Daoy (cell line): ENCODE measurements around the gene NOTO. TPM values are rescaled to one million over a fixed set of nuclear protein-coding genes. Genes with fewer than 3 reads are reported as not detected.
A peak's percentile ranks its signal among the peaks of the same experiment; 100 is the strongest.

Experiments used
- DNase-seq: peaks from one replicate; pipeline ENCODE4 v3.0.0-alpha.2; 2015; ENCODE audit warnings: low read depth
- total RNA-seq: library from RNA; depleted of rRNA; stranded (reverse); fragments of >200 nt; shearing (Covaris generic); gene quantifications from 2 replicates; pipeline ENCODE4 v1.2.3, GENCODE V29; 2014

The NOTO gene
- total RNA-seq, 1 experiment from 2014 or later, result not detected

DNA sequence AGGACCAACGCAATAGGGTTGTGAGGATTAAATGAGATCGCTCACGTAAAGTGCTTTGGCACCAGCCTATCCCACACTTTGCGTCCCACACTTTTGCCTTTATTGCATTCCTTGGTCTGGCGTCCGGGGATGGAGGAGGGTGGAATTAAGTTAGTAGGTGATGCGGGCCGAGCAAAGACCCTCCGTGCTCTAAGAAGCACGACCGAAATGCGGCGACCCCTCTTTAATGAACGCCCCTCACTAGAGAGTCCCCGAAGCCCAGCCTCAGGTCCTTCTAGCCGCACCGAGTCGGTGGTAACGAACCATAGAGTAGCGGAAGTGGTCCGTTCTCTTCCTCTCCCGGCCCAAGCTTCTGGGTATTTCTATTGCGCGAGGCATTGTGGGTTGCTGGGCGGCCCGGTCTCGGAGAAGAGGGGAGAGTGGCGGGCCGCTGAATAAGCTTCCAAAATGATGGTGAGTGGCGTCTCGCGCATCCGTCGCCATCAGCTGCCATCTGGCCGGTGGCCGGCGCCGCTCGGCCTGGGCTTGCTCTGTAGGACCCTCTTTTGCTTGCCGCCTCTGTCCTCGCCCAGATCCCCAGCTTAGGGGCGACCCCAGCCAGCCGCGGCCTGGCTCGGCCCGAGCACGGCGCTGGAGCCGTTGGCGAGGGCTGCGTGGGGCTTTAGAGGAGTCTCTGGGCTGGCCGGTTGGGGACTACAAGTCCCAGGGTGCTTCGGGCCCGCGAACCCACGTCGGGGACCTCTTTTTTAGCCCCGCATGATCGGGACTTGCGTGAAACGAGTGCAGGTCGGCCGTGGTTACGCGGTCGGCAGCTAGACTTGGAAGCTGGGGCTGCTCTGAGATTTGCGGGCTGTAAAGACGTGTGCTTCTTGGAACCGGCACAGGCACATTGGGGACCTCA, 31.8 kb downstream of the NOTO start, which contains the start of gene CCT7:
TSS of gene CCT7 (plus strand) at position 377 of the 901 bp plus-strand sequence. CDS start at position 448, 71 bp downstream.
- DNase-seq, result peak; percentile 91

DNA sequence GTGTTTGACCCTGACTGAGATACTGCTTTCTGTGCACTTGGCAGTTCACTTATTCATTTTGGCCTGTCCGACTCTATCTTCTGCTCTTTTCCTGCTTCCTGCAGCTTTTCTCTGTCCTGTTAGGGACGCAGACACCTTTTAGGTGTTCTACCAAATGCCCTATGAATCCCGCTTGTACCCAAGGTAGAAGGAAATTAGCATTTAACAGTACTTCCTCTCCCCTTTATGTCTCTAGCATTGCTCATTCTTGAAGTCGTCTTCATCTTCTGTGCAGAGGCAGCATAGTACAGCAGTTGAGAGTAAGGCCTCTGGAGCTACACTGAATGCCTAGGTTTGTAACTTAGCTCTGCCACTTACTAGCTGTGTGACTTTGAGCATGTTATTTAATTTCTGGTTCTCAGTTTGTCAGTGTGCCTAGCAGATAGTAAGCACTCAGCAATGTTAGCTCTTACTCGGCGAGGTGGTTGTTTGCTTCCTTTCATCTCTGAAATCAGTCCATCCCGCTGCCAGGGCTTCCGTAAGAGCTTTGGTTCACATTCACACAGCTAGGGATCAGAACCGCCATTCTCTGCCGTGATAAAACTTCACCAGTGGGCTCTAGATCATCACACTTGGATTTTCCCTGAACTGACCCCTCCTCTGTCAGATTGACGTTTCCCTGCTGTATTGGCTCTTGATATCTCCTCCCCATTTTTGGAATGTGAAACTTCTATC, 33.1 kb downstream of the NOTO start:
- DNase-seq, result no peak

DNA sequence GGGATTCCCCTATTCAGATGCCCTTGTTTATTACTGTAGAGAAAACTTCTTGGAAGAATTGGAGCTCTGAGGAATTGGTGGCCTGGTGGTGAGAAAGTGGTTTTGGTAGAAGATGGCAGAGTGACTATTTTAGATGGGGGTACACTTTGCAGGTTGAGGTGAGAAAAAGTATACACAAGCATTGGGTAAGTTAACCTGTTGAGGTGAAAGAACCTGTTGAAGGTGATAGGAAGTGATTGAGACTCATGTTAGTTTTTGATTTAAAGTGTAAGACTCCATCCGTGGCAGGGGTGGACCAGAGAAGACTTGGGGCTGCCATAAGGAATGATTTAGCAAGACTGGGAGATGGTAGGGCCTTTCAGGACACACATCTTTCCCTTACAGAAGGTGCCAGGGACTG, 34.8 kb downstream of the NOTO start:
- DNase-seq, result no peak

DNA sequence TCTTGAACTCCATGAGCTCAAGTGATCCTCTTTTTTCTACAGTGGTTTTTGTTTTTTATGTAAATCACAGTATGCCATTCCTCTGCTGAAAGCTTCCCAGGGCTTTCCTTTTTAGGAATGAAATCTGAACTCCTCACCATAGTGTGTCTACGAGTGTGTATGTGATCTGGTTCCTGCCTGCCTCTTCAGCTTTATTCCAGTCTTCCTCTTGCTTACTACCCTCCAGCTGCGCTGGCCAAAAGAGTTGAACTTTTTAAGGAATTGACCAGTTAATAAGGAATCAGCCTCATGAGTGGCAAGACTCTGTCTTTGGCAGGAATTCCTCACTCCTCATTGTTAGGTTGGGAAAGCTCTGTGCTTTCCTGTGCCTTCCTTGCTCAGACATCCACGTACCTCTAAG, 35.8 kb downstream of the NOTO start:
- DNase-seq, result no peak

DNA sequence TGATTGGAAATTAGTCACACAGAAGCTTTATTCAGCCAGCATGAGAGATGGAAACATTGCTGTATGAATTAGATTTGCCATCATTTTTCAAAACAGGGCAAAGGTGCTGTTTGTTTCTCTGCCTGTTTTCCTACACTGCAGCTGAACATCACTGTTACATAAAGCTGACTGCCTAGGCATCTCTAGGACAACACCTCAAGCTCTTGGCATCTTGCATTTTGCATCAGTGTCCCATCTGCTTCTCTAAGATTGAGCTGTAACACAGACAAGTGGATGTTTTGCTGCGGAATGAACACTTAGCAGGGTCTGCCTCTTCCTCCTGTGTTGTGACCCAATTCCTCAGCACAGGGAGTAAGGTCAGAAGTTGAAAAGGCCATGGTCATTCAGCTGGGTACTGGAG, 36.6 kb downstream of the NOTO start:
- DNase-seq, result no peak

DNA sequence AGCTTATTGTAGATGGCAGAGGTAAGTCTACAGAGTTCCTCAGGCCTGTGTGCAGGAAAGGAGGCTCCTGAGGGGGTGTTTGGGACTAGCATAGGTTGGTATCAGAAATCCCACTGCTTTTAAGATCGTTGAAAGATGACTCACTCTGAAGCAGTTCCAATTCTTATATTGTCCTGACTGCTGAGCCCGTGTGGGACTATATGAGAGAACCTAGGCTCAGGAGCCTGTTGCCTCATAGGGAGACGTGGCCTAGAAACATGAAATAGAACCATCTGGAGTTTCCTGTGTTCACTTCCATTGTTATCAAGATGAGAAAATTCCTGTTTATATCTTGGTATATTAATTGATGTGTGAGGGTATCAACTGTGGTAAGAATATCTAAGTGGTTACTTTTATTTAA, 37.4 kb downstream of the NOTO start:
- no peak for DNase-seq

DNA sequence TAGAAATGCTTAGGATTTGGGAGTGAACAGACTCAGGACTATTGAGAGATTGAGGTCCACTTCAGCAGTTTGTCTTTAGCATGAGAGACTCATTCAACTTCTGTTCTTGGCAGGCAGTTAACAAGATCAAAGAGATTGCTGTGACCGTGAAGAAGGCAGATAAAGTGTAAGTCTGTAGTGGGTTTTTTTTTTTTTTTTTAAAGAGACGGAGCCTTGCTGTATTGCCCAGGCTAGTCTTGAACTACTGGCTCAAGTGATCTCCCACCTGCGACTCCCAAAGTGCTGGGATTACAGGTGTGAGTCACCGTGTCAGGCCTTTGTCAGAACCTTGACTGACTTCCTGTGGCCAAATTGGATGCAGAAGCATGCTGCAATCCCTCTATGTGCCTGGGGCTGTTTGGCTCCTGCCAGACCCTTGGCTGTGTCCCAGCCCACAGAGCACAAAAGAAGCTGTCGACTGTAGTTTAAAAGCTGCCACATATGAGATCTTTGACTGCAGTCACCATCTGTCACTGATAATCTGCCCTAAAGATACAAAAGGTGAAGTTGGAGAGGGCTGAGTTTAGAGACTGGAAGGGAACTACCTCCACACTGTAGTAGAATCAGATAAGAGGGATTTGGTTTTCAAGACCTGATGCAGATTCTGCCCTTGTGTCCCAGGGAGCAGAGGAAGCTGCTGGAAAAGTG, 41.7 kb downstream of the NOTO start:
- DNase-seq, result peak; percentile 75

DNA sequence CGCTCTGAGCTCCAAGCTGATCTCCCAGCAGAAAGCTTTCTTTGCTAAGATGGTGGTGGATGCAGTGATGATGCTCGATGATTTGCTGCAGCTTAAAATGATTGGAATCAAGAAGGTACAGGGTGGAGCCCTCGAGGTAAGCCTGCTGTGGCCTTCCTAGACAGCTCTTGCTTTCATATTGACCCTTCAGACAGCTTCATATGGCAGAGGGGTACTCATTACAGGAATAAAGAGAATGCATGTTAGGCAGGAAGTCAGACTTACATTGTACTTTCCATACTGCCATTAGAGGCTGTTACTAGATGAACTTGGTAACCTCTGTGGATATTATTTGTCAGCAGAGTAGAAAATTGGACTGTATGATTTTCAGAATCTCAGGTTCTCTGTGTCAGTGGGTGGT, 42.2 kb downstream of the NOTO start:
- DNase-seq, result no peak

DNA sequence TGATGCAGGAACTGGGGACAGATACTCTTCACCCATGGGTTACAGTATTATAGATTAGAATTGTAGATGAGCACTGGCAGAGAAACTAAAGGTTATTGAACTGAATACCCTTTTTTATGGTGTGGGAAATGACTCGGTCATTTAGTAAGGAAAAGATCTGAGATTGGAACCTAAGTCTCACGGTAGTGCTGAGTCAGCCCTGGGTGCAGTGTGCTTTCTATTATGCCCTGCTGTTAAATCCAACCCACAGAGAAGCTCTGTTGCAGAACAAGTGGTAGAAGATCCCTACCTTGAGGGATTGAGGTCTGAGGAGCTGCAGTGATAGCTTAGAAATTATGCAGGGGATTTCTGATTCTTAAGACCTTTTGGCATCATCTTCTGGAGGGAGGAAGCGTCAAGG, 44.5 kb downstream of the NOTO start:
- no peak for DNase-seq

DNA sequence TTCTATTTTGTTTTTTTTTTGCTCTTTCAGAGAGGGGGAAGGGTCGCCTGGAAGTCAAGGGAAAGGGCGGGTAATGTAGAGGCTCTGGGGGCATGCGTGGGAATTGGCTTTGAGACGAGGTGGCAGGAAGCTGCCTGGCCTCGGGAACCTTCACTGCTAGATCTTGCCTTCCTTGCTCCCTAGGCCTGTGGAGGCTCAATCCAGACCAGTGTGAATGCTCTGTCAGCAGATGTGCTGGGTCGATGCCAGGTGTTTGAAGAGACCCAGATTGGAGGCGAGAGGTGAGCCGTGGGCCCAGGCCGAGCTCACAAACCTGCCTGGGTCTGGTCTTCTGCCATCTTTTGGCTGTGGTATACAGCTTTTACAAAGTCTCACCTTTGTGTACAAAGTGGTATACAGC, 47.3 kb downstream of the NOTO start:
- no peak for DNase-seq

DNA sequence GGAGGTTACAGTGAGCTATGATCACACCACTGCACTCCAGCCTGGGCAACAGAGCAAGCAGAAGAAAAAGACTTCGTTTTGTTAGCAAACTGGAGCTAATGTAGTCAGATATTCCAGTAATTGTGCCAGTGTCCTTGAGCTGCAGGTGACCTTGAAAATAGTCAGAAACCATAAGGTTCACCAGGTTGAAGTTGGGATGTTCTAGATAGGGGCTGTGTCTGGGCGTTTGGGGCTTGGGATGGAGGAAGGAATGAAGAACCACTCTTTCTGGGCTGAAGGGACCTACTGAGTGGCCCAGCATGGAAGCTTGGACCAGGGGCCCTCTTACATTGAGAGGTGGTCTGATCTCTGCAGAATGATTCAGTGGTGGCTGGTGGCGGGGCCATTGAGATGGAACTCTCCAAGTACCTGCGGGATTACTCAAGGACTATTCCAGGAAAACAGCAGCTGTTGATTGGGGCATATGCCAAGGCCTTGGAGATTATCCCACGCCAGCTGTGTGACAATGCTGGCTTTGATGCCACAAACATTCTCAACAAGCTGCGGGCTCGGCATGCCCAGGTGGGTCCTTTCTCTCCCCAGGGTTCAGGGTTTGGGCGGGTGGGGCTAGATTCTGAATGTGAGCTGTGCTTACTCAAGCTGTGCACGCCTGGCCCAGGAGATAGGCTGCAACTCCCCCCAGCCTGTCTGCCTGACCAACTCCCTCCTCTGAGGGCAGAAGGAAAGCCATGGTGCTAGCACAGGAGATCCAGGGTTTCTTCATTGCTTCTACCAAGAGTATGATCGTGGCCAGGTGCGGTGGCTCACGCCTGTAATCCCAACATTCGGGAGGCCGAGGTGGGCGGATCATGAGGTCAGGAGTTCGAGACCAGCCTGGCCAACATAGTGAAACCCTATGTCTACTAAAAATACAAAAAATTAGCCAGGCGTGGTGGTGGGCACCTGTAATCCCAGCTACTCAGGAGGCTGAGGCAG, 48.8 kb downstream of the NOTO start:
- DNase-seq, result no peak

DNA sequence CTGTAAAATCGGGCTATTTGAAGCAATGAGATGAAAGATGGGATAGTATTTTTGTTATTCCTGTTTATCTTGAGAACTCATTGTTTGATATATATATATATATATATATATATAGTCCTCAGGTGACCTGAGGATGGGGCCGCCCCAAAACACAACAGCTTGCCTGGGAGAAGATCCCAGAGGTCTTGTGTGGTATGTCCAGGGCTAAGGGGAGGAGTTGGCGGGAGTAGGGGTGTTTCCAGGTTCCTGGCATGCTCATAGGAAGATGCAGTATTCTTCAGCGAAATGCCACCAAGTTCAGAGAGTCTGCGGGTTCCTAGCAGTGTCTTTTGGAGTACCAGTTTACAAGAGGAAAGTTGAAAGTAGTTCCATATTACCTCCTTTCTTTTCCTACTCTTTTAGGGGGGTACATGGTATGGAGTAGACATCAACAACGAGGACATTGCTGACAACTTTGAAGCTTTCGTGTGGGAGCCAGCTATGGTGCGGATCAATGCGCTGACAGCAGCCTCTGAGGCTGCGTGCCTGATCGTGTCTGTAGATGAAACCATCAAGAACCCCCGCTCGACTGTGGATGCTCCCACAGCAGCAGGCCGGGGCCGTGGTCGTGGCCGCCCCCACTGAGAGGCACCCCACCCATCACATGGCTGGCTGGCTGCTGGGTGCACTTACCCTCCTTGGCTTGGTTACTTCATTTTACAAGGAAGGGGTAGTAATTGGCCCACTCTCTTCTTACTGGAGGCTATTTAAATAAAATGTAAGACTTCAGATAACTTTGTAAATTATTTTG, 50.1 kb downstream of the NOTO start:
- no peak for DNase-seq

DNA sequence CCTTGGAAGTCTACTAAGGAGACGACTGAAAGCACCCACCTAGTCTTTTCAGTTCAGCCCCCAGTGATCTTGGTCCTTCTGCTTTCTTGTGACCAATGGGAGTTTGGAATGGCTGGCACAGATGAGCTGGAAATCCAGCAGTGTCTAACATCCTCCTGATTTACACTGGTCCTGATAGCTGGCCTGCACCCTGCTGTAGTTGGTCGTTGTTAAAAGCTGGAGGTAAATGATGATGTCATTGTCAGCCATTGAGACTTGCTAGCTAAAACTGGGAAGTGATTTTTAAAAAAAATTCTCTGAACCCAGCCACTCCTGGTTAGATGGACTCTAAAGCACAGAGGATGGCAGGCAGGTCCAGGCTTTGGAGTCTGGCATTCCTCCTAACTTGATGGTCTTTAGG, 51.0 kb downstream of the NOTO start:
- DNase-seq, result no peak

DNA sequence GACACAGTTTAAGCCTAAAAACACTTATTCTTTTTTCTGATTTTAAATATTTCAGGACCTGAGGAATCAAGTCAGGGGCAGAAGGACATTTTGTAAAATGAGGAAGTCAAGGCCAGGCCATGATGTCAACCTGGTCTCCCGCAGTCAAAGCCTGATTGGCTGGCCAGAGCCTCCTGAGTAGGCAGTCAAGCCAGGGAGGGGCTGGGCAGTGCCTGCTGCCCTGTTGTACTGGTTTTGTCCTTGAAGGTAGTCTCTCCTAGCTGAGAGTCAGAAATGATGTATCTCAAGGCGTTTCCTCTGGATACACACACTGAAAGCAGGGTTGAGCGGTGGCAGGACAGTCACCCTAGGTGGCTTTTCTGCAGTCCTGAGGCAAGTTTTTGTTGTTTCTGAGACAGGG, 51.5 kb downstream of the NOTO start:
- no peak for DNase-seq

DNA sequence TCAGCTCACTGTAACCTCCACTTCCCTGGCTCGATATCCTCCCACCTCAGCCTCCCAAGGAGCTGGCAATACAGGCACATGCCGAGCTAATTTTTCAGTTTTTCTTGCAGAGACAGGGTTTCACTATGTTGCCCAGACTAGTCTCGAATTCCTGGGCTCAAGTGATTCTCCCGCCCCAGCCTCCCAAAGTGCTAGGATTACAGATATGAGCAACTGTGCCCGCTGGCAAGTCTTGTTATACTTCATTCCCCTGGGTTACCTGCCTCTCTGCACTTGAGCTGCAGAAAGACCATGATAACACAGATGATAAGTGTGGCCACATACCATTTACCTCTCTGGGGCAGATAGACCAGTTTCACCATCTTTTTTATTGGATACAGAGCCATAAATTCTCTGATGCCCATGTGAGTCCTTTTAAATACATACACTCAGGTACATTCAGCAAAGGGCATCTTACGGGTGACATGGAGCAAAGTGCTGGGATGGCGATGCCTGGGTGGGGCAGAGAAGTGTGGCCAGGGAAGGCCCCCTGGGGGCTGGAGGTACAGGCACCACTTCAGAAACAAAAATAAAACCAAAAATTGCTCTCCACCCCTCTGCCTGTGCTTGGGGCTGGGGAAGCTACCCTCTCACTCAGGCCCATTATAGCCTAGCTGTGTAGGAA, 52.1 kb downstream of the NOTO start:
- no peak for DNase-seq

DNA sequence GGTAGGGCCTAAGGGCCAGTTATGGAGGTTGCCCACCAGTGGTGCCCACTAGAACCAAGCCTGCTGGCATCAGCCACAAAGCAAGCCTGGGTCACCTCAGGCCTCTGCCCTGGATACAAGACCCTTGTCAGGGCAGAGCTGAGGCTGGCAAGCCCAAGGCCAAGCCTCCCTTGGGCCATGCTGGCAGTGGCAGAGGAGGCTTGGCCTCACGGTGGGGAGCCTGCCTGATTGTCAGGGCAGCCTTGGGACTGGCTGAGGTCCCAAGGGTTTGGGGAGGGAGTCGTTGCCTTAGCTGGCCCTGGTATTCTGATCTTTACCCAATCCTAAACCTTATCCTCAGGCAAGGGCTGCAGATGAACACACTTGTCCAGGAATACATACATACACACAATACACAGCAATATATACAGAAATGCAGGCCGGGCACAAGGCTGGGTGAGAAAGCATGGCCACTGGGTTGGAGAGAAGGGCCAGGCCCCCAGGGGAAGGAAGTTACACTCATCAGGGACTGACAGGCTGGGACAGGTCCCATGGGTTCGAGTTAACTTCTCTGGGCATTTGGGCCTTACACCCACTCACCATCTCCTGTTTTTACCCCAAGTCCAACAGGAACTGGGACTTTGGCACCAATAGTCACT, 52.8 kb downstream of the NOTO start:
- DNase-seq, result no peak

DNA sequence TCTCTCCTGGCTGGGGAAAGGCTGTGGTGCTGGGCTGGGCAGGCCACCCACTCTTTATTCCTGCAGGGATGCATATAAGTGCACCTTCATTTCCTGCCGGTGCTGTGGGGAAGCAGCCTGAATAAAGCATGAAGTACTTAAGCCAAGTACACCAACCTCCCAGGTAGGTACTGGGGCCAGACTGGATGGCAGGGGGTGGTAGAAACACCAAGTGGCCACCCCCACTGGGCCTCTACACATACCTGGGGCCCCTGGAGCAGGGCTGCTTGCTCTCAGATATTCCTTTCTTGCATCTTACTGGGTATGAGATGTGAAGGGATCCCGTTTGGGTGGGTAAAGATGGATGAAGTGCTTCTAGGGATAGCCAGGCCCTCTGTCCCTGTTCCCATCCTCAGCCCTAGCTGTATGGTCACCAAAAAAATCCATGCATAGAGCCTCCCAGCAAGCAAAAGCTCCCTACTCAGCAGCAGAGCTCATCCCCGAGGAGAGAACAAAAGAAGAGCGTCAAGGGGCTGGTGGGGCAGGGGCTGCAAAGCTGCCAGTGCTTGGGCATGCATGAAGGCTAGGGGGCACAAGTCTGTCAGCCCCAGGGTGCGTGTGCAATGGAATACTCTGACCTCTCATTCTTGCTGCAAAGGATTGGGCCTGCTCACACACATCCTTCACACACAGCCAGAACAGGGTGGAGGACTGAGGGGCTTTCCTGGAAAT, 53.7 kb downstream of the NOTO start:
- DNase-seq, result no peak

DNA sequence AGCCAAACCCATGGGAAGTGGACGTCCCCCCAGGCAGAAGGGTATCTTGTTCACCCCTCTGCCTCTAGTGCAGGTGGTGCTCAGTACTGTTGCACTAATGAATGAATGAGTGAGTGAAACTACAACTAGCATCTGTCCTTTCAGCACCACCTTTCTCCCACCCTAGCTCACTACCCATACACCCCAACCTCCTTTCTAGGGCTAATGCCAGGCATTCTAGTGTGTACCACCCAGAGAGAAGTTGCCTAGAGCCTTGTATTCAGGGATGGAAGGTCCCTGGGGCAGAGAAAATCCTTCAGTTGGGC, 54.2 kb downstream of the NOTO start:
- no peak for DNase-seq

DNA sequence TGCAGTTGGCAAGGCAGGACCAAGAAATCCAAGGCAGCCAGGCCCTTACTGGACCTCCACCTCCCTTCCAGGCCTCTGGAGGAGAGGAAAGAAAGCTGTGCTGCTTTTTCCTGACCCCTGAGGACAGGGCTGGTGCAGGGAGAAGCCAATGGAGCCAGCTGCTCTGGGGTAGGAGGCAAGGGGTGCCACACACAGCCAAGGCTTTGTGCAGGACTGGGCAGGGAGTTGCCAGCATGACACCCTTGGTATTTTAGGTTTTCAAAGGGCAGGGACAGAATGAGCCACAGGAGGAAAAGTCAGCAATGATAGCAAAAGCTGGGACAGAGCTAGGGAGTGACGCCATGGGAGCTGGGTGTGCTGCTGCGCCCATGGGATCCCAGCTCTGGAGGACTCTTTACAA, 54.6 kb downstream of the NOTO start:
- no peak for DNase-seq
